ENCODE data around the gene TMEM248. TPM values are rescaled to one million over a fixed set of nuclear protein-coding genes. Genes with fewer than 3 reads are reported as not detected.

Gene TMEM248
- total and polyA plus RNA-seq, 10 donors, result 21.5 to 142 (median 87.4) TPM

DNA sequence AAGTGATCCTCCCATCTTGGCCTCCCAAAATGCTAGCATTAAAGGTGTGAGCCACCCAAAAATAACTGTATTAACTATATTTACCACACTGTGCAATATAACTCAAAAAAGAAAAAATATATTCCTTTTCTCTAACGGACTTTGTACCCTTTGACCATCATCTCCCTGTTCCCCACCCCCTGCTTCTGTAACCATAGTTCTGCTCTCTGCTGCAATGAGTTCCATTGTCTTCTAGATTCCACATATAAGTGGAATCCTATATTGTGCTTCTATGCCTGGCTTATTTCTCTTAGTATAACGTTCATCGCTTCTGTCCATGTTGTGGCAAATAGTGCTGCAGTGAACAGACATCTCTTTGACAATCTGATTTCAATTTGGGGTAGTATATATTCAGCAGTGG, 4.2 kb downstream of the TMEM248 start:
- 81 to 91% (median 89%) methylated on average over 3 of the region's 3 CpGs for WGBS, 5 donors

DNA sequence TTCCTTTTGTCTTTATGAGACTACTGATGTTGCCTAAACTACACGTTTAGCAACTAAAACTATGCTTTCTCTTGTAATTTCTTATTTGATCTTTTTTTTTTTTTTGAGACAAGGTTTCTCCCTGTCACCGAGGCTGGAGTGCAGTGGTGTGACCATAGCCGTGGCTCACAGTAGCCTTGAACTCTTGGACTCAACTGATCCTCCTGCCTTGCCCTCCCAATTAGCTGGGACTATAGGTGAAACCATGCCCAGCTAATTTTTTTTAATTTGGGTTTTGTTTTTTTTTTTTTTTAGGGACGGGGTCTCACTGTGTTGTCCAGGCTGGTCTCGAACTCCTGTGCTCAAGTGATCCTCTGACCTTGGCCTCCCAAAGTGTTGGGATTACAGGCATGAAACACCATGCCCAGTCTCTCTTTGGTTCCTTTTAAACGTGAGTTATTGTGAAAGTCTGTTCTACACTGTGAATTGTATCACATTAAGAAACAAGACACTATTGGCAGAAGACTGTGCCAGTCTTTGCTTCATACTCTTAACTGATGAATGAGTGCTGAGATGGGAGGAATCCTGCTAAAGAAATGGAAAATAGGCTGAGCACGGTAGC, 6.4 kb downstream of the TMEM248 start:
- Histone ChIP-seq H3K27ac (no peak overlapping the region), H3K4me1 (peaks cover 17 to 100% (median 57%) of the 10 kb centered on the region in 6 donors)
- 73 to 82% (median 78%) methylated on average over 7 of the region's 7 CpGs for WGBS, 5 donors

More for the DNA sequence above, 4.2 kb downstream of the TMEM248 start:
- no peak for TF ChIP-seq POLR2AphosphoS5 (IDR thresholded peaks at IDR 0.05)
- TF ChIP-seq, protein P1, sequence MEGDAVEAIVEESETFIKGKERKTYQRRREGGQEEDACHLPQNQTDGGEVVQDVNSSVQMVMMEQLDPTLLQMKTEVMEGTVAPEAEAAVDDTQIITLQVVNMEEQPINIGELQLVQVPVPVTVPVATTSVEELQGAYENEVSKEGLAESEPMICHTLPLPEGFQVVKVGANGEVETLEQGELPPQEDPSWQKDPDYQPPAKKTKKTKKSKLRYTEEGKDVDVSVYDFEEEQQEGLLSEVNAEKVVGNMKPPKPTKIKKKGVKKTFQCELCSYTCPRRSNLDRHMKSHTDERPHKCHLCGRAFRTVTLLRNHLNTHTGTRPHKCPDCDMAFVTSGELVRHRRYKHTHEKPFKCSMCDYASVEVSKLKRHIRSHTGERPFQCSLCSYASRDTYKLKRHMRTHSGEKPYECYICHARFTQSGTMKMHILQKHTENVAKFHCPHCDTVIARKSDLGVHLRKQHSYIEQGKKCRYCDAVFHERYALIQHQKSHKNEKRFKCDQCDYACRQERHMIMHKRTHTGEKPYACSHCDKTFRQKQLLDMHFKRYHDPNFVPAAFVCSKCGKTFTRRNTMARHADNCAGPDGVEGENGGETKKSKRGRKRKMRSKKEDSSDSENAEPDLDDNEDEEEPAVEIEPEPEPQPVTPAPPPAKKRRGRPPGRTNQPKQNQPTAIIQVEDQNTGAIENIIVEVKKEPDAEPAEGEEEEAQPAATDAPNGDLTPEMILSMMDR (IDR thresholded peaks at IDR 0.05 in 8 of 11, conservative IDR thresholded peaks at IDR 0.05 in 3 of 11), result no peak
- no peak for TF ChIP-seq POLR2A (IDR thresholded peaks at IDR 0.05)
- no peak overlapping the region for H3K4me3 ChIP-seq
- no peaks in the 10 kb centered on the region for H3K27me3 ChIP-seq (replicated peaks in 1 of 7)
- H3K4me1 ChIP-seq, result peaks cover 19 to 92% (median 62%) of the 10 kb centered on the region in 6 donors
- intact Hi-C loops (cut with DNase I; ENCODE audit: low total_unique reads), result no loop called here
- no peak overlapping the region for H3K27ac ChIP-seq
- peaks cover 0 to 67% (median 8%) of the 10 kb centered on the region in 6 donors for H3K36me3 ChIP-seq
- no peaks in the 10 kb centered on the region for H3K9me3 ChIP-seq
- DNase-seq, result no peak

DNA sequence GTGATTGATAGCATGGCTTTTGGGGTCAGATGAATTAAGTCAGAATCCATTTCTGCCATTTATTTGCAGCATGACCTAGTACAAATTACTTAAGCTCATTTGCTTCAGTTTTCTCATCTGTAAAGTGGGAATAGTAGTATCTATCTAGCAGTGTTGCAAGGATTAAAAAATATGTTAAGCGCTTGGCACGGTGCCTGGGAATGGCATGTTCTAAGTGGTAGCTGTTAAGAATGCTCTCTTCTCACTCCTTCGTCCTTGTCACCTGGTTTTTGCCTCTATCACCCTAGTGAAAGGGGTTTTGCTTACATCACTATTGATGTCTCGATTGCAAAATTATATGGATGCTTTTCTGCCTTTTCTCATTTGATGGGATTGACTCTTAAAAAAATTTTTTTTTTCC, 7.4 kb downstream of the TMEM248 start:
- TF ChIP-seq, protein P1 (IDR thresholded peaks at IDR 0.05 in 8 of 11, conservative IDR thresholded peaks at IDR 0.05 in 3 of 11), result no peak
- no peak for TF ChIP-seq POLR2A (IDR thresholded peaks at IDR 0.05)
- no peak for TF ChIP-seq POLR2AphosphoS5 (IDR thresholded peaks at IDR 0.05)
- Histone ChIP-seq H3K36me3 (peaks cover 0 to 80% (median 8%) of the 10 kb centered on the region in 6 donors), H3K9me3 (no peaks in the 10 kb centered on the region), H3K4me3 (no peak overlapping the region), H3K27me3 (replicated peaks in 1 of 7) (no peaks in the 10 kb centered on the region), H3K27ac (no peak overlapping the region), H3K4me1 (peaks cover 7 to 100% (median 57%) of the 10 kb centered on the region in 6 donors)
- intact Hi-C loops (cut with DNase I; ENCODE audit: low total_unique reads), result no loop called here
- WGBS, 5 donors, result 85 to 90% (median 88%) methylated on average over 4 of the region's 4 CpGs
- DNase-seq, result no peak

More for the DNA sequence above, 6.4 kb downstream of the TMEM248 start:
- peaks cover 0 to 85% (median 8%) of the 10 kb centered on the region in 6 donors for H3K36me3 ChIP-seq
- no peak for DNase-seq
- no peaks in the 10 kb centered on the region for H3K27me3 ChIP-seq (replicated peaks in 1 of 7)
- intact Hi-C loops (cut with DNase I; ENCODE audit: low total_unique reads), result no loop called here
- no peak for TF ChIP-seq POLR2AphosphoS5 (IDR thresholded peaks at IDR 0.05)
- TF ChIP-seq, protein P1 (IDR thresholded peaks at IDR 0.05 in 8 of 11, conservative IDR thresholded peaks at IDR 0.05 in 3 of 11), result no peak
- TF ChIP-seq POLR2A (IDR thresholded peaks at IDR 0.05), result no peak
- no peaks in the 10 kb centered on the region for H3K9me3 ChIP-seq
- H3K4me3 ChIP-seq, result no peak overlapping the region

DNA sequence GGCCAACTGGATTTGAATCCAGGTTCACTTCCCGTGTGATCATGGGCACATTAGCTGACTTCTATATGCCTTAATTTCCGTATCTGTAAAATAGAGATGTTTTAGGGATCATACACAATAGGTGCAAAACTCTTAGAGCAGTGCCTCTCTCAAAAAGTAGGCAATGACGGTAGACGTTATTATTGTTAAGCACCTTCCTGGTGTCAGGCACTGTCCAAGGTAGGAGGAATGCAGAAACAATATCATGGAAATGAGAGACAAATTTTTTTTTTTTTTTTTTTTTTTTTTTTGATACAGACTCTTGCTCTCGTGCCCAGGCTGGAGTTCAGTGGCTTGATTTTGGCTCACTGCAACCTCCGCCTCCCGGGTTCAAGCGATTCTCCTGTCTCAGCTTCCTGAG, 8.1 kb downstream of the TMEM248 start:
- Histone ChIP-seq H3K27ac (no peak overlapping the region), H3K36me3 (peaks cover 0 to 72% (median 8%) of the 10 kb centered on the region in 6 donors), H3K4me3 (no peak overlapping the region), H3K27me3 (replicated peaks in 1 of 7) (no peaks in the 10 kb centered on the region), H3K9me3 (no peaks in the 10 kb centered on the region), H3K4me1 (peaks cover 0 to 100% (median 53%) of the 10 kb centered on the region in 6 donors)
- DNase-seq, result no peak
- TF ChIP-seq POLR2A (IDR thresholded peaks at IDR 0.05), result no peak
- TF ChIP-seq, protein P1 (IDR thresholded peaks at IDR 0.05 in 8 of 11, conservative IDR thresholded peaks at IDR 0.05 in 3 of 11), result no peak
- no peak for TF ChIP-seq POLR2AphosphoS5 (IDR thresholded peaks at IDR 0.05)
- intact Hi-C loops (cut with DNase I; ENCODE audit: low total_unique reads), result no loop called here
- 90 to 96% (median 94%) methylated on average over 8 of the region's 8 CpGs for WGBS, 5 donors

Measured in spleen (tissue), 11 donors.